ENCODE results near the gene PSD4. TPM values are rescaled to one million over a fixed set of nuclear protein-coding genes. Genes with fewer than 3 reads are reported as not detected.
A peak's percentile ranks its signal among the peaks of the same experiment; 100 is the strongest.

PSD4 gene
- polyA plus RNA-seq, 2 of the 4 experiments (the other 2 are of a cell fraction), result 5.4 to 21.6 TPM

GRCh38 chr2:113208396-113208795, 34.6 kb downstream of the PSD4 start (continued):
- TF ChIP-seq MAX (IDR thresholded peaks at IDR 0.05) (no peak), JUNB (IDR thresholded peaks at IDR 0.05) (no peak)
- TF ChIP-seq, protein P1, sequence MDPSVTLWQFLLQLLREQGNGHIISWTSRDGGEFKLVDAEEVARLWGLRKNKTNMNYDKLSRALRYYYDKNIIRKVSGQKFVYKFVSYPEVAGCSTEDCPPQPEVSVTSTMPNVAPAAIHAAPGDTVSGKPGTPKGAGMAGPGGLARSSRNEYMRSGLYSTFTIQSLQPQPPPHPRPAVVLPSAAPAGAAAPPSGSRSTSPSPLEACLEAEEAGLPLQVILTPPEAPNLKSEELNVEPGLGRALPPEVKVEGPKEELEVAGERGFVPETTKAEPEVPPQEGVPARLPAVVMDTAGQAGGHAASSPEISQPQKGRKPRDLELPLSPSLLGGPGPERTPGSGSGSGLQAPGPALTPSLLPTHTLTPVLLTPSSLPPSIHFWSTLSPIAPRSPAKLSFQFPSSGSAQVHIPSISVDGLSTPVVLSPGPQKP (IDR thresholded peaks at IDR 0.05; ENCODE audit: low read depth, low read length), result no peak

- Histone ChIP-seq H3K4me2 (peak overlapping the region; percentile 76; the same call in 1 of the 3 replicates), H3K9me3 (no peaks in the 10 kb centered on the region), H3K4me3 (no peak overlapping the region), H3K27ac (peak overlapping the region; percentile 96), H3K4me1 (peaks cover 83% of the 10 kb centered on the region)
- TF ChIP-seq MAFK (IDR thresholded peaks at IDR 0.05; ENCODE audit: partially characterized antibody), result no peak
- no peak for TF ChIP-seq ZSCAN20 (CRISPR knock-in tag; IDR thresholded peaks at IDR 0.05)
- no peak for TF ChIP-seq TFCP2L1 (CRISPR knock-in tag; IDR thresholded peaks at IDR 0.05)
- no peak for TF ChIP-seq ESRRA (IDR thresholded peaks at IDR 0.05; ENCODE audit: borderline replicate concordance, low read length)
- TF ChIP-seq EP300 (IDR thresholded peaks at IDR 0.05), result no peak
- no peak for TF ChIP-seq FOSB (CRISPR knock-in tag; IDR thresholded peaks at IDR 0.05)
- TF ChIP-seq GATA3 (IDR thresholded peaks at IDR 0.05; ENCODE audit: borderline replicate concordance), result no peak
- TF ChIP-seq, protein P1 (IDR thresholded peaks at IDR 0.05; ENCODE audit: low read depth, low read length), result no peak
- TF ChIP-seq RFX5 (IDR thresholded peaks at IDR 0.05), result no peak
- TF ChIP-seq MYC (IDR thresholded peaks at IDR 0.05; ENCODE audit: borderline replicate concordance, low read length), result no peak
- TF ChIP-seq, protein P2, sequence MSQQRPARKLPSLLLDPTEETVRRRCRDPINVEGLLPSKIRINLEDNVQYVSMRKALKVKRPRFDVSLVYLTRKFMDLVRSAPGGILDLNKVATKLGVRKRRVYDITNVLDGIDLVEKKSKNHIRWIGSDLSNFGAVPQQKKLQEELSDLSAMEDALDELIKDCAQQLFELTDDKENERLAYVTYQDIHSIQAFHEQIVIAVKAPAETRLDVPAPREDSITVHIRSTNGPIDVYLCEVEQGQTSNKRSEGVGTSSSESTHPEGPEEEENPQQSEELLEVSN (IDR thresholded peaks at IDR 0.05; ENCODE audit: borderline replicate concordance, low read depth), result no peak
- TF ChIP-seq BHLHE40 (IDR thresholded peaks at IDR 0.05; ENCODE audit: low read depth, low read length), result no peak
- TF ChIP-seq JUNB (IDR thresholded peaks at IDR 0.05), result no peak
- no peak for TF ChIP-seq HOXA7 (CRISPR knock-in tag; IDR thresholded peaks at IDR 0.05)
- TF ChIP-seq FOSL2 (IDR thresholded peaks at IDR 0.05), result no peak
- TF ChIP-seq FOSL2 (CRISPR knock-in tag; IDR thresholded peaks at IDR 0.05), result no peak
- no peak for TF ChIP-seq MAZ (IDR thresholded peaks at IDR 0.05; ENCODE audit: borderline replicate concordance, low read depth, low read length)
- no peak for TF ChIP-seq ZNF302 (CRISPR knock-in tag; IDR thresholded peaks at IDR 0.05)
- CTCF ChIA-PET, result interaction anchor here (1.3 to 11.5 kb wide), 5 partner anchors 10 to 161 kb away, joined by 3 to 118 read pairs (median 19); no protein-coding TSS in a partner anchor
- ATAC-seq, result no peak
- POLR2A ChIA-PET, result no interaction called here
- FAIRE-seq, result no peak
- WGBS (ENCODE audit: missing lambda C conversion rate), result 76% methylated on average over 8 of the region's 8 CpGs
- peak in 1 of 2 experiments; percentile 39 for DNase-seq (ENCODE audit: low read depth in 1 of 2, low spot score in 1 of 2)
Measured at GRCh38 chr2:113209011-113209645, 35.4 kb downstream of the PSD4 start.

- H3K9me3 ChIP-seq, result no peaks in the 10 kb centered on the region
- no peak overlapping the region for H3K4me3 ChIP-seq
- POLR2A ChIA-PET, result no interaction called here
- peaks cover 80% of the 10 kb centered on the region for H3K4me1 ChIP-seq
- CTCF ChIA-PET, result interaction anchor here (1.9 to 4.8 kb wide), 5 partner anchors 11 to 161 kb away, joined by 4 to 35 read pairs (median 15); no protein-coding TSS in a partner anchor
- 81% methylated on average over 8 of the region's 15 CpGs for WGBS (ENCODE audit: missing lambda C conversion rate)
- peak overlapping the region; percentile 76; the same call in 2 of the 3 replicates for H3K4me2 ChIP-seq
- ATAC-seq, result no peak
- DNase-seq (ENCODE audit: low read depth in 1 of 2, low spot score in 1 of 2), result no peak
- no peak for FAIRE-seq
- peak overlapping the region; percentile 96 for H3K27ac ChIP-seq
- no peak for TF ChIP-seq EHMT2 (IDR thresholded peaks at IDR 0.05; ENCODE audit: low read depth)
- no peak for TF ChIP-seq JUNB (IDR thresholded peaks at IDR 0.05)
- TF ChIP-seq CEBPB (IDR thresholded peaks at IDR 0.05), result no peak
- no peak for TF ChIP-seq TP53 (CRISPR knock-in tag; IDR thresholded peaks at IDR 0.05)
- no peak for TF ChIP-seq RNF2 (IDR thresholded peaks at IDR 0.05; ENCODE audit: borderline replicate concordance, low read depth)
- no peak for TF ChIP-seq USF2 (IDR thresholded peaks at IDR 0.05)
- TF ChIP-seq RAD21 (conservative IDR thresholded peaks at IDR 0.05 in 1 of 2, IDR thresholded peaks at IDR 0.05 in 1 of 2), result no peak
- no peak for TF ChIP-seq MAZ (IDR thresholded peaks at IDR 0.05; ENCODE audit: borderline replicate concordance, low read depth, low read length)
- no peak for TF ChIP-seq RARB (CRISPR knock-in tag; IDR thresholded peaks at IDR 0.05)
- no peak for TF ChIP-seq NR3C1 (IDR thresholded peaks at IDR 0.05)
- no peak for TF ChIP-seq CHD4 (IDR thresholded peaks at IDR 0.05; ENCODE audit: borderline replicate concordance)
- no peak for TF ChIP-seq EHF (CRISPR knock-in tag; IDR thresholded peaks at IDR 0.05)
- no peak for TF ChIP-seq ZNF302 (CRISPR knock-in tag; IDR thresholded peaks at IDR 0.05)
- TF ChIP-seq KDM5A (IDR thresholded peaks at IDR 0.05), result no peak
- no peak for TF ChIP-seq ATOH8 (CRISPR knock-in tag; IDR thresholded peaks at IDR 0.05; ENCODE audit: low read depth)
- TF ChIP-seq HOXB5 (CRISPR knock-in tag; IDR thresholded peaks at IDR 0.05), result no peak
Measured at GRCh38 chr2:113209646-113210171, 35.9 kb downstream of the PSD4 start.

Measured in A549 (cell line).